Activated T-helper 1 cell treated with Interleukin-2 at 50 U/mL for 16 hours (primary cell): Measurements from ENCODE around the gene TNIP1.

Experiments used
- DNase-seq: peaks from one replicate; pipeline ENCODE4 v3.0.0-alpha.2; 2020; ENCODE audit warnings: low read depth

Gene TNIP1

GRCh38 chr5:151106043-151106442, 25.2 kb upstream of the TNIP1 start:
- DNase-seq = no peak

GRCh38 chr5:151105561-151105960, 24.7 kb upstream of the TNIP1 start:
- no peak for DNase-seq

- DNase-seq = no peak
These were observed 24.0 kb upstream of the TNIP1 start for GRCh38 chr5:151104795-151105194.

GRCh38 chr5:151101746-151102145, 20.9 kb upstream of the TNIP1 start:
- no peak for DNase-seq

- DNase-seq = no peak
These were observed 20.3 kb upstream of the TNIP1 start for GRCh38 chr5:151101151-151101550.

GRCh38 chr5:151100681-151101080, 19.8 kb upstream of the TNIP1 start:
- no peak for DNase-seq

GRCh38 chr5:151098768-151099121, 17.9 kb upstream of the TNIP1 start:
- DNase-seq = no peak

- no peak for DNase-seq
These were observed 17.3 kb upstream of the TNIP1 start for GRCh38 chr5:151097820-151098767.

GRCh38 chr5:151097061-151097460, 16.2 kb upstream of the TNIP1 start:
- no peak for DNase-seq

GRCh38 chr5:151096001-151096373, 15.2 kb upstream of the TNIP1 start:
- DNase-seq = no peak

GRCh38 chr5:151095341-151096000, 14.6 kb upstream of the TNIP1 start:
- no peak for DNase-seq

- DNase-seq = no peak
These were observed 14.0 kb upstream of the TNIP1 start for GRCh38 chr5:151094852-151095245.

- peak; percentile 24 for DNase-seq
These were observed 13.4 kb upstream of the TNIP1 start for GRCh38 chr5:151094030-151094851.

- no peak for DNase-seq
These were observed 12.6 kb upstream of the TNIP1 start for GRCh38 chr5:151093476-151093889.

- no peak for DNase-seq
These were observed 11.9 kb upstream of the TNIP1 start for GRCh38 chr5:151092762-151093161.

GRCh38 chr5:151089726-151090125, 8.9 kb upstream of the TNIP1 start:
- no peak for DNase-seq

GRCh38 chr5:151088986-151089385, 8.2 kb upstream of the TNIP1 start:
- no peak for DNase-seq

GRCh38 chr5:151087486-151087885, 6.7 kb upstream of the TNIP1 start:
- DNase-seq = no peak

GRCh38 chr5:151086905-151087360, 6.1 kb upstream of the TNIP1 start:
- DNase-seq = peak; percentile 55

- DNase-seq = no peak
These were observed 5.5 kb upstream of the TNIP1 start for GRCh38 chr5:151086192-151086869.

GRCh38 chr5:151085517-151086041, 4.7 kb upstream of the TNIP1 start:
- no peak for DNase-seq

GRCh38 chr5:151084363-151084762, 3.5 kb upstream of the TNIP1 start:
- no peak for DNase-seq
